Measurements from ENCODE around the gene TMEM150A.
"Not testable (repeated sequence)": the region's sequence is repeated elsewhere in the genome, so short reads cannot be mapped to it uniquely, and the experiment has no call there.

DNA sequence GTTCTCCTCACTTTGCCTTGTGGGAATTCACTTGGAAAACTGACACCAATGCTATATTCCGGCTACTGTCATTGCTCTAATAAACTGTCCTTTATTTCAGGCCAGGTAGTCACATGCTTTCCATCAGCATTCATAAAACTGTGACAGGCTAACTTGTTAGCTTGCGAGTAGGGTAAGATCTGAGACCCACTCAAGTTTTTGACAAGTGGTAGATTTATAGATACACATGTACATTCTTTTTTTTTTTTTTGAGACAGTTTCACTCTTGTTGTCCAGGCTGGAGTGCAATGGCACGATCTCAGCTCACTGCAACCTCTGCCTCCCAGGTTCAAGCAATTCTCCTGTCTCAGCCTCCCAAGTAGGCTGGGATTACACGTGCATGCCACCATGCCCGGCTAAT, 15.2 kb upstream of the TMEM150A start:
- TF ChIP-seq, protein P1, sequence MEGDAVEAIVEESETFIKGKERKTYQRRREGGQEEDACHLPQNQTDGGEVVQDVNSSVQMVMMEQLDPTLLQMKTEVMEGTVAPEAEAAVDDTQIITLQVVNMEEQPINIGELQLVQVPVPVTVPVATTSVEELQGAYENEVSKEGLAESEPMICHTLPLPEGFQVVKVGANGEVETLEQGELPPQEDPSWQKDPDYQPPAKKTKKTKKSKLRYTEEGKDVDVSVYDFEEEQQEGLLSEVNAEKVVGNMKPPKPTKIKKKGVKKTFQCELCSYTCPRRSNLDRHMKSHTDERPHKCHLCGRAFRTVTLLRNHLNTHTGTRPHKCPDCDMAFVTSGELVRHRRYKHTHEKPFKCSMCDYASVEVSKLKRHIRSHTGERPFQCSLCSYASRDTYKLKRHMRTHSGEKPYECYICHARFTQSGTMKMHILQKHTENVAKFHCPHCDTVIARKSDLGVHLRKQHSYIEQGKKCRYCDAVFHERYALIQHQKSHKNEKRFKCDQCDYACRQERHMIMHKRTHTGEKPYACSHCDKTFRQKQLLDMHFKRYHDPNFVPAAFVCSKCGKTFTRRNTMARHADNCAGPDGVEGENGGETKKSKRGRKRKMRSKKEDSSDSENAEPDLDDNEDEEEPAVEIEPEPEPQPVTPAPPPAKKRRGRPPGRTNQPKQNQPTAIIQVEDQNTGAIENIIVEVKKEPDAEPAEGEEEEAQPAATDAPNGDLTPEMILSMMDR (IDR thresholded peaks at IDR 0.05): not testable (repeated sequence)
- TF ChIP-seq ZFX (IDR thresholded peaks at IDR 0.05; ENCODE audit: borderline replicate concordance): not testable (repeated sequence)
